Measurements from ENCODE around the gene LMBR1.

Gene LMBR1

DNA sequence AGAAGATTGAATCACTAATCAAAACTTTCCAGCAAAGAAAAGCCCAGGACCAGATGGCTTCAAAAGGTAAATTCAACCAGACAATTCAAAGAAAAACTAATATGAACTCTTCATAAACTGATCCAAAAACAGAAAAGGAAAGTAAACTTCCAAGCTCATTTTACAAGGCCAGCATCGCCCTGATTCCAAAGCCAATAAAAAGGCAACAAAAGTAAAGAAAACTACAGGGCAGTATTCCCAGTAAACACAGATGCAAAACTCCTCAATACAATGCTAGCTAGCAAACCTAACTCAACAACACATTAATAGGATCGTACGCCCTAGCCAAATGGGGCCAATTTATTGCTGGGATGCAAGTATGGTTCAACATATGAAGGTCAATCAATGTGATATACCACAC is 199.4 kb downstream of the LMBR1 start:
- no peak for DNase-seq (ENCODE audit: low read depth, low spot score)

DNA sequence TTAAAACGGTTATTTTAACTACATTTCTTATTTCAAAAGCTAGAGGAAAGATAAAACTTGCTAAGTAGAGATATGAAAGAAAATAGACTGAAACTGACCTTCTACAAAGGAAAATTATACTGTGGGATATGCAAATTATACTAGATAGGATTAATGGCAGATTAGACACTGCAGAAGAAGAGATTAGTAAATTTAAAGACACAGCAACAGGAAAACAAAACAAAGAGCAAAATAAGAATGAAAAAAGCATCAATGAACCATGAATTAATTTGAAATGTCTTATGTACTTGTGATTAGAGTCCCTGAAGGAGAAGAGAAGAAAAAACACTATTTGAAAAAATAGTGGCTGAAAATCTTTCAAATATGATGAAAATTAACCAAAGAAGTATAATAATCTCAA is 200.1 kb downstream of the LMBR1 start:
- DNase-seq (ENCODE audit: low read depth, low spot score) = no peak

DNA sequence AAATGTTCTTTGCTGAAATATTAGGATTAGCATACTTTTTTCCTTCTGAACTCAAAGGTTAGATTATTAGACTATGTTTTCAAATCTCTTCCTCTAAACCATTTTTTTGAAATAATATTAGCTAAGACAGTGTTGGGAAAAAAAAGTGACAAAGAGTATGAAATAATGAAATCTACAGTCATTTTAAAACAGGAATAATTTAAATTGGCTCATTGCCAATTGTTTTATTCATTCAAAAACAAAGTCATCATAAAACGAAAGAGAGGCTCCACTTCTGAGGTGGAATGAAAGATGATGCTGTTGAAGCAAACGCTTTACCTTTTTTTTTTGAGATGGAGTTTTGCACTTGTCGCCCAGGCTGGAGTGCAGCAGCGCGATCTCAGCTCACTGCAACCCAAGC is 201.2 kb downstream of the LMBR1 start:
- no peak for DNase-seq (ENCODE audit: low read depth, low spot score)

DNA sequence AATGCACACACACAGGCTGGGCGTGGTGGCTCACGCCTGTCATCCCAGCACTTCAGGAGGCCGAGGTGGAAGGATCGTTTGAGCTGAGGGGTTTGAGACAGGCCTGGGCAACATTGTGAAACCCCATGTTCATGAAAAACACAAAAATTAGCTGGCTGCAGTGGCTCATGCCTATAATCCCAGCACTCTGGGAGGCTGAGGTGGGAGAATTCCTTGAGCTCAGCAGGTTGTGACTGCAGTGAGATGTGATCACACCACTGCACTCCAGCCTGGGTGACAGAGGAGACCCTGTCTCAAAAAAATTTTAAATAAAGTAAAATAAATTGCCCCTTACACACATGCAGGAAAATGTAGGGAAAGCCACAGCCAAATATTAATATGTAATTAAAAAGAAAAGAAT is 208.3 kb downstream of the LMBR1 start:
- DNase-seq (ENCODE audit: low read depth, low spot score) = no peak

DNA sequence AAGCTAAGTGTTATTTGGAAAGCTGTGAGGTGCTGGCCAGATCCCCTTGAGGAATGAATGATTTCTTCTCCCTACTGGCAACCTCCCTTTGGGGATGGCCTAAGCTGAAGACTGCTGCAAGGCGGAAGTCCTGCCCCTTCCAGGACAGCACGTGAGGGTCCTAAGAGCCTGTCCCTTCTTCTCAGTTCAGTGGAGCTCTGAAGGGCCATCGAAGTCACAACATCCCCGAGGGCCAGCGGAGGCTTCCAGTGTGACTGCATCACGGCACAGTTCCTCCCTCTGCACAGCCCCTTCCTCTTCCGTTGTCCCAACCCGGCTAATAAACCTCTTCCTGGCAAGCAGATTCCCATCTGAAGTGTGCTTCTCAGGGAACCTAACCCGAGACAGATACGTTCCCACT is 208.7 kb downstream of the LMBR1 start:
- DNase-seq (ENCODE audit: low read depth, low spot score) = no peak

DNA sequence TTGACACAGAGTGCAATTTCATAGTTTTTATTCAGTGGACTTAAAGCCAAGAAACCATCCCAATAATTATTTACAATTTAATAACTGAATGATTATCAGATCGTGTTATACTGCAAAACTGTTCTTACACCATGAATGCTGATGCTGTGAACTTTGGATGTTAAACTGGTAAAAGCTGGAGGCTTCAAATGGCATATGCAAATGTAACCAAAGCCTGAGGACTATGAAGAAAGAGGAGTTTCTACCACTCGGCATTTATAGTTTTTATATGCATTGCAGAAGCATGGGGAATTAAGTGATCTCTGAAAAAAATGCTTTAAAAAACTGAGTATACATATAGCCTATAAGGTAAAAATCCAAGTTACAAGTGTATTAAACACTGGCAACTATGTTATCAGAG is 210.1 kb downstream of the LMBR1 start:
- DNase-seq (ENCODE audit: low read depth, low spot score) = no peak

DNA sequence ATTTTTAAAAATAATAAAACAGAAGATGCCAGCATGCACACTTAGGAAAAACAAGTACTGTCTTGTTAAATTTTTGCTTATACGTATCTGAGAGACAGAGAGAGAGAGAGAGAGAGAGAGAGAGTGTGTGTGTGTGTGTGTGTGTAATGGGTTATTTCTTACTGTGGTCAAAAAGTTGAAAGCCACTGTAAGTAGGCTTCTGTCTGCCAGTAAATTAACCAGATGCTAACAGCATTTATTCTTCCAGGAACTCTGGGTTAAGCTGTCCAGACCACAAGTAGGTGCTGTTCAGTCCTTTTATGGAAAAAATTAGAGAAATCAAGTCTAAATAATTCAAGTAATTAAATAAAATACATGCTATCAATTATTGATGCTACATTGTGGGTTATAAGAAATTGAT is 212.7 kb downstream of the LMBR1 start:
- DNase-seq (ENCODE audit: low read depth, low spot score) = no peak

DNA sequence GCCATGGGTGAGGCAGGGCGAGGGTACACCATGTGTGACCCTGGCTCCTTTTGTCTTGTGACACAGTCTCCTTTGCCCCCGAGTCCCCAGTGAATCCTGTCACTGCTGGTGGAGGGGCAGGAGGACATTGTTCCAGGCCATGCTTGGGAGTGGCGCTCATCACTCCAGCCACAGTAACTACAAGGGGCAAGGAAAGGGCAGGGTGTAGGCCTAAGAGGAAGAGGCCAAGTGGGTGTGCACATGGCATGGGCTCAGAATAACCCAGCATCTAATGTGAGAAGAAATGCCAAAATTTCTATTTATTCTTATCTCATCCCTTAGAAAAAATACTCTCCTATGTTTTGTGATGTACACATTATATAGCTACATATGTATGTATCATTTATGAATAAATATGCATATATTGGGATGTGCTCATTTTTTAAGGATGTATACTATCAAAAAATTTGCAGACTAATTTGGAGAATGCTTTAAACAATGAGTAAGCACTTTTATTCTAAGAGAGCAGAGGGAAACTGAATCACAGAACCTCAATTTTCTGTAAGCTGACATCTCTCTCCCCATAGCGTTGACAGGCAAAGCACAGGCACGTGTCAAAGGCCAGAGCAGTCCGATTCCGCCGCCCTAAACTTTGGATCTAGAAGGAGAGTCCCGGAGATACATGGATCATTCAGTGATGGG is 215.5 kb downstream of the LMBR1 start:
- DNase-seq (ENCODE audit: low read depth, low spot score) = no peak

DNA sequence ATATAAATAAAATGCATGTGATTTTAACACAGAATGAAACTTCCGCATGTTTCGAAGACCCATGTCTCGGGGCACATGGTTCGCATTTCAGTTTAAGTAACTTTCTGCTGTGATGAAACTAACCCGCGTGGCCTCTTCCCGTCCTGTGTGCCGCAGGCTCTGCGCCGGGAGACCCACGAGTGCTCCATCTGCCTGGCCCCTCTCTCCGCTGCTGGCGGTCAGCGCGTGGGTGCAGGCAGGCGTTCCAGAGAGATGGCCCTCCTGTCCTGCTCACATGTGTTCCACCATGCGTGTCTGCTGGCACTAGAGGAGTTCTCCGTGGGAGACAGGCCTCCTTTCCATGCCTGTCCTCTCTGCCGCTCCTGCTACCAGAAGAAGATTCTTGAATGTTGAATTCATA is 216.7 kb downstream of the LMBR1 start:
- DNase-seq (ENCODE audit: low read depth, low spot score) = no peak

DNA sequence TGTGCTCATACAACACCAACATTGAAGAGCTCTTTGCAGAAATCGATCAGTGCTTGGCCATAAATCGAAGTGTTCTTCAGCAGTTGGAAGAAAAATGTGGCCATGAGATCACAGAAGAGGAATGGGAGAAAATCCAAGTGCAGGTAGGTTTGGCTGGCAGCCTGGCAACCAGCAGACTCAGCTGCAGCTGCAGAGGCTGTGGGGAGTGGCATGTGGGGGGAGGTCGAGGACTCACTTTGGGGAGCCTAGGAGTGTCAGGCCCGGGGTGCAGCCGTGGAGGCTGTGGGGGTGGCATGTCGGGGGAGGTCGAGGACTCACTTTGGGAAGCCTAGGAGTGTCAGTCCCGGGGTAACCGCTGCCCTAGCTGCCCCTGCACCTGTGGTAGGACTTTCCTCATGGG is 217.3 kb downstream of the LMBR1 start:
- no peak for DNase-seq (ENCODE audit: low read depth, low spot score)

DNA sequence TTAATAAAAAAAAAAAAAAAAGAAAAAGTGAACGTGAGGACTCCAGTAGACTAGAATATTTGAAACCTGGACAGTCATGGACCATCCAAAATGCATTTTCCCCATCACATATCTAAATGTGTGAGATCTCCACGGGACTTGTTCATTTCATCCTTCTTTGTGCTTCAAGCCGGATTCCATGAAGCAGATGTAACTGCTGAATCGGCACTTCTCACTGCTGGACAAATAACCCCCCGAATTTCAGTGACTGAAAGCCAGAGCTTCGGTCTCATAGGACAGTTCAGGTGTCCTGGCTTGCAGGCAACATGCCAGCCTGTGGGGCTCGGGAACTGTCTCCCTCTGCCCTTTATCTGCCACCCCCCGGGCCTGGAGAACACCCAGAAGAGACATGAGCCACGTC is 219.1 kb downstream of the LMBR1 start:
- DNase-seq (ENCODE audit: low read depth, low spot score) = no peak

DNA sequence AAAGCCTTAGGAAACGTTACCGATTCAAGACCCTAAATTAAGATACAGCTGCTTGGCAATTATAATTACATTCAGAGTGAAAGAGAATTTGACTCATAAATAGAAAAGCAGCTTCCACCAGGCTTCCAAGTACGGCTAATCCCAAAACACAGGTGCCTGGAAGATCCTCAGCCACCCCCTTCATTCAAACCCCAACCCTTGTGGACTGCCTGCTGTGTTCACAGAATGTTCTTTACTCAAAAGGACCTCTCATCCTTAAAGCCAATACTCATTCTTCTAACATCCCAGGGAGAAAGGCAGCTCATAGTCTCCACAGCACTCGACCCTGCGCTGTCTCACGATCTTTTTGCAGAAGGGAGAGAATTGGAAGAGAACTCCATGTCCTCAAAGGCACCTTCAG is 219.5 kb downstream of the LMBR1 start:
- no peak for DNase-seq (ENCODE audit: low read depth, low spot score)

DNA sequence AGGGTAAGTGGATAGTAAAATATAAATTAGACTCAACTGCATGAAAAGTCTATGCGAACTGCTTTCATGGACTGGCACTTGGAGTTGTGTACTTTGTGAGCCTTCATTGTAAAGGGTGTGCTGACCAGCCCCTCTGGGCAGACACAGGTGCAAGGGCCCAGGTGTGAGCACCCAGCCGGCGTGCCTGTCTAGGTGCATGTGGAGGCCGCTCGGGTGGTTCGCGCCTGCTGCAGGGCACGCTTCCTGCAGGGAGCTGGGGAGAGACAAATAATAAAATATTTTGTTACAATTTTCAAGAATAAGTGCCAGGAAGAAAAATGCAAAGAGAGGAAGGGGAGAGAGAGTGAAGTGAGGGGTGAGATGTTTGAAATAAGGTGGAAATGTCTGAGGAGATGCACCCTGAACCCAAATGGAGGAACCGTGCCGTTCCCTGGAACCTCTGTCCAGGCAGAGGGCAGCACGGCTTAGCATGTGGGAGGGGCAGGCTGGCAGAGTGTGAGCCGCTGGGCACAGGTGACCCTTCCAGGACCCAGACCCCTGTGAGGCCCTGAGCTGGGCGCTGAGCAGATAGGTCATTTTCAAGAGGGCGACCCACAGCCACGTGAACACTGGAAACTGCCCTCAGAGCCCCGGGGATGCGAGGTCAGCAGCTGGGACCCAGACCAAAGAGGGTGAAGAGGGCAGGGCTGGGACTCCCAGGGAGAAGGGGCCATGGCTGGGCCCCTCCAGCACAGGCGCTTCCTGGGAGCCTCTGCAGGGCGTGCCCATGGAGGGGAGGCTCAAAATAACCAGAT is 223.8 kb downstream of the LMBR1 start:
- no peak for DNase-seq (ENCODE audit: low read depth, low spot score)

DNA sequence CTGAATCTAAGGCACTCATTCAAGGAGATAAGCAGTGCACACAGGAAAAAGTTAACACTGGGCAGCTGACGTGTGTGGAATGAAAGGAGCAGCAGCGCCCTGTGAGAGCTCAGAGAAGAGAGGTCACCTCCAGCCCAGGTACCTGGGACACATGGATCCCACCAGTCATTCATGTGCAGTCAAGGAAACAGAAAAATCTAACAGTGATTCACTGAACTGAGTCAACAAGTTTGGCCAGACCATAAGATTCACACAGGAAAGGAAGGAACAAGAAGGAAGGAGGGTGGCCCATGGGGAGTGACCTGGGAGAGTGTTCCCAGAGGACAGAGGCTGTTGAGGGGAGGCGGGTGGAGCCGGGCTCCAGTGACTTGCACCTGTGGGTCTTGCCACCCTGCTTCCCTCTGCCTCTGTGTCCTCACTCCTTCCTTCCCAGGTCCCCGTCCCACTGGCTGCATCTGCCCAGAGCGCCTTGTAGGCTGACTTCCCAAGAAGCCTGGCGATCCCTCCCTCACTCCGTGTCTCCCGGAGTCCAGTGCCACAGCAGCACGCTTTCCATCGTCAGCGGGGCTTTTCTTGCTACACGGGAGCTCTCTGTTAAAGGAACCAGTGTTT is 224.7 kb downstream of the LMBR1 start:
- no peak for DNase-seq (ENCODE audit: low read depth, low spot score)

DNA sequence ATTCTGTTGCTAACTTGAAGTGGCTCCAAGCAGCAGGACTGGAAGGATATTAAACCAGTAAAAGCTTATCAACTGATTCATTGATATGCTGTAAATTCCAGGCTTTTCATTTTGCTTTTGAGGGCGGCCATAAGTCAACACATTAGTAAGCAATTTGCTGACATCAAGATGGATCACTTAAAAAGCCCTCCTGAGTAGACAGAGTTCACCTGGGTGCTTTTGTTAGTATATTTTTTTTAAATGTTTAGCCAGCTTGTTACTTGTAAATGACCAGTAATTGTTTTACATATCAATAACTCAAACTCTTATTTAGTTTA is 225.9 kb downstream of the LMBR1 start:
- DNase-seq (ENCODE audit: low read depth, low spot score) = no peak

DNA sequence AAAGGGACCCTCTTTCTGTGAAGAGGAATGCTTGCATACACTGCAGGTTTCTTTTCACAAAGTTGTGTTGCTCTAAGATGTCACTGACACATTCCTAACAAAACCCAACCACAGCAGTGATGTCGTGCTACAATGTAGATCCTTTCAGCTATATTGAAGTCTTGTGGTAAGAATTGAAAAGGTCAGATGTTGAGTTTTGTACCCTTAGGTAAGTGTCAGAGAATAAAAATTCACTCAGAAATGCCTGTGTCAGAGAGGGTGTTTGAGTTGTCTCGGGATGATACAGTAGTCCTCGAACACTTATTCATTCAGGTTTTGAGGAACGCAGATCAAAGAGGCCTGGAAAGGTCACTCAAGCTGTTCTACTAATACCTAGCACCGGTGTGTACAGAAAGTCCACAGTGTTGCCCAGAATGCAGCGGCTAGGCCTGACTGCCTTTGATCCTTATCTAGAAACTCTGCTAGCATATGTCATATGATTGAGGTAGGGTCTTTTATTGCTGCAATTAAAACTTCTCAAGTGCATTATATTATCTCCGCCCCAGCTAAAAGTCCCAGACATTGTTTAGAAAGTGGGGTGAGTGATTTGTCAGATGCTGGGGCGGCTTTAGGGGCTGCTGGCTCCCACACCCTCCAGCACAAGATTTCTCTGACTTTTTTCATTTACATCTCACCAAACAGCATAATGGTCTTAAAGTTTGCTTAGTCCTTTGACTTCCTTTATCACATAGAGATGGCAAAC is 226.4 kb downstream of the LMBR1 start:
- no peak for DNase-seq (ENCODE audit: low read depth, low spot score)

DNA sequence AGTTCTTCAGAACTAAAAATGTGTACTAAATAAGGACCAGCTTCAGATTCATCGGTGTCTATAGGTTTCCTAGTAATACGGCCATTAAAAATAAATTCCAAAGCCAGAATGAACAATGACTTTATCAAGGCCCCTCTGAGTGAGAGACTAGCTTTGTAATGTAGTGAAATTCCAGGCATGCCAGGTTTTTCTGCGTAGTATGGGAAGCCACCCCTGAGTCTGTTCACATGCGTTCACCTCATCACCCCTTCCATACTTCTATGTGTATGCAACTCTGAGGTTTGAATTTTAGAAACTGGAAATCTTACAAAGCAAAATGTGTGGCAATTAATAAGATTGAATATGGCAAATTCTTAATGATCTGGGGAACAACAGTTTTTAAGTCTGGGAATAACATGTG is 227.9 kb downstream of the LMBR1 start:
- no peak for DNase-seq (ENCODE audit: low read depth, low spot score)

DNA sequence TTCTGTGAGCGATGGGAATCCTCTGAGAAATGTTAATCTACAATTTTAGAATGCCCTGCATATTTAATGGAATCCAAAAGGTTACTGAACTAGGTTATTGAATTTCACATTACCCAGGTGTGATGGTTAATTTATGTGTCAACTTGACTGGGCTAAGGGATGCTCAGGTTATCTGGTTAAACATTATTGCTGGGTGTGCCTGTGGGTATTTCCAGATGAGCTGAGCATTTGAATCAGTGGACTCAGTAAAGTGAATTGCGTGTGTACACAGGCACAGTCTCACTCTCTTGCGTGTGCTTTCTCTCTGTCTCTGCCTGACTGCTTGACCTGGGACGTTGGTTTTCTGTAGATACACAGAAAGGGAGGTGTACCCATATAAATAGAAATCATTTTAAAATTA is 230.7 kb downstream of the LMBR1 start:
- no peak for DNase-seq (ENCODE audit: low read depth, low spot score)

DNA sequence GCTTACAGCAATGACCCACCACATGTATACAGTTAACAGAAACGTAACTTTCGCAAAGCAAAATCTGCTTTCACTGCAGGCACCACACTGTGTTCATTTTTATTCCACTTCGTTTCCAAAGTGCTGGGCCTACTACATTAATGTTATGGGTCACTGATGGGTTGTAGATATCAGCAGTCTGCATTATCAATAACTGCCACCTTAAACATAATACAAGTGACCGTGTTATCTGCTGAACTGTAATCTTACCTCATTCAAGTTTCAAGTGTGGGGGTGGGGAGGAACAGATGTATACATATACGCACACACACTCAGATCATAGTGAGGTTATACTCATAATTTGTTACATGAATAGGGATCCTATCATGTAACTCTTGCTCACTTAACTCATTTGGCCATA is 231.3 kb downstream of the LMBR1 start:
- DNase-seq (ENCODE audit: low read depth, low spot score) = no peak

DNA sequence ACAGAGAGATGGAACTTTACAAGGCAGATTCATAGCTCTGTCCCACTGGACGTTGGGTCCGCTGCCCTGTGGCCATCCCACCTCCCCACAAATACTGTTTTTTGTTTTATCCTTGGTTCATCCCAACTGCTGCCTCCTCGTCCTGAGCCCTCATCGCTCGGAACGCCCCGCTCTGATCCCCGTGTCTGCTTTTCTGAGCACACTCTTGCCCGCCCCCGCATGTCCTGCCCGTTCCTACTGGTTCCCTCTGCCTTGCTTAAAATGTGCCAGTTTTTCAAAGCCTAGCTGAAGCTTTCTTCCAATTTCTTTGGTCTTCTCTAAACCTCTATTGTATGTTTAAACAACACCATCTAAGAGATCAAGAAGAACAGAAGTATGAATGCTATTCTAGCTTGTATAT is 233.0 kb downstream of the LMBR1 start:
- DNase-seq (ENCODE audit: low read depth, low spot score) = no peak

DNA sequence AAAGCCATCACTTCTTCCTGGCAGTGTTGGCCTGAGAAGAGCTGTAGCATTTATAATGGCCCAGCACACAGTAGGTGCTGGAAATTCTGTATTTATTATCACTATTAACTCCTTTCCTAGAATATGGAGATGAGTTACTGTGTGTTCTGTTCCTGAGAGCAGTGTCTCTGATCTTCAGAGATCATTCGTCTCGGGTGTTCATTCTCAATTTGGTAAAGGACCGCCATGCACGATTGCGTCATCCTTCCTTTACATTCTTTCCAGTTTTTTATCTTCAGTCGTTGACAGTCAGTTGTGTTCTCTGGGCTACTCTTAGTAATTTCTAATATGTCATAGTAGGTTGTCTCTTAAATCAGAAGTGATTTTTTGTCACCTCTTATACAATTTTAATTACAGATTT is 233.8 kb downstream of the LMBR1 start:
- DNase-seq (ENCODE audit: low read depth, low spot score) = no peak

DNA sequence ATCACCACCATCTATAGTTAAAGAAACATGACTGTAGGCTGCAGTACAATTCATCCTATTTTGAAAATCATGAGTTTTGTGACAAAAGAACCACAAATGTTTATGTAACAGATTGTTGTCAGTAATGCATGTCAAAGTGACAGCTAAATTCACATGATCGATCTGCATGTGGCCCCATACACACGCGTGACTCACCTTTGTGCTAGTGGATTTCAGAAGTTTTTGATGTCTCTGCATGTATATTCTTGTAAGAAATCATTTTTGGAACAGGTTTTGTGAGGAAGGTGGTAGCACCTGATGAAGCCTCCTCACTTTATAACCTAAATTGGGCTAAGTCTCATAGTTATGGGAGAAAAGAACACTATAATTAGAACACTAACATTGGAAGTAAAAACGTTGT is 235.3 kb downstream of the LMBR1 start:
- DNase-seq (ENCODE audit: low read depth, low spot score) = no peak

DNA sequence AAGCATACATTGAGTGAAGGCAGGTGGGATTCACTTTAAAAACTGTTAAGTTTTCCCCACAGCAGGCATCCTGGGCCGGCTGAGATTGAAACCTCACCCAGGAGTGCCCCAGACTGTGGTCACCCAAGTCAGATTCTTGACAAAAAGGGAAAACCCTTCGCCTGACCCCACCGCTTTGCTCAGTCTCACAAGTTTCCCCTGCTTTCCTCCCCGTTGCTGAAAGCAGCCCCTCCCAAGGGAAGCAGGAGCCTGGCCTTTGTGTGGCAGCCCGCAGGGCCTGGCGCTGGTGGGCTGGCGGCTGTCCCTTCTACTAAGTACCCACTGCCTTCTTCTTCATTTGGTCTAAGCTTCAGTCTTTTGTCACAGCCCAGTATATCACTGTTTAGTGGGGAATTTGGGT is 236.4 kb downstream of the LMBR1 start:
- no peak for DNase-seq (ENCODE audit: low read depth, low spot score)

Measured in brain pericyte (primary cell).